HK-2 (cell line): ENCODE measurements around the gene NRXN2.
"Not testable (repeated sequence)": the region's sequence is repeated elsewhere in the genome, so short reads cannot be mapped to it uniquely, and the experiment has no call there.

Experiments
- DNase-seq: peaks from one replicate; pipeline ENCODE4 v3.0.0-alpha.2; 2018; ENCODE audit not compliant: unreplicated experiment

The NRXN2 gene

GRCh38 chr11:64701956-64702355, 21.0 kb downstream of the NRXN2 start:
- not testable (repeated sequence) for DNase-seq

- no peak for DNase-seq
These were observed 24.6 kb downstream of the NRXN2 start for GRCh38 chr11:64698427-64698826.

GRCh38 chr11:64697663-64698375, 25.2 kb downstream of the NRXN2 start:
- DNase-seq: no peak

GRCh38 chr11:64696045-64696444, 27.0 kb downstream of the NRXN2 start:
- no peak for DNase-seq

- DNase-seq: no peak
These were observed 27.4 kb downstream of the NRXN2 start for GRCh38 chr11:64695548-64695947.

GRCh38 chr11:64694821-64695365, 28.1 kb downstream of the NRXN2 start:
- DNase-seq: peak; percentile 27

GRCh38 chr11:64694026-64694755, 28.8 kb downstream of the NRXN2 start:
- no peak for DNase-seq

- DNase-seq: no peak
These were observed 30.1 kb downstream of the NRXN2 start for GRCh38 chr11:64692764-64693331.

- no peak for DNase-seq
These were observed 31.5 kb downstream of the NRXN2 start for GRCh38 chr11:64691543-64691942.

GRCh38 chr11:64690235-64690634, 32.8 kb downstream of the NRXN2 start:
- no peak for DNase-seq

- DNase-seq: peak; percentile 73
These were observed 34.4 kb downstream of the NRXN2 start for GRCh38 chr11:64688534-64688982.

GRCh38 chr11:64687643-64688533, 35.1 kb downstream of the NRXN2 start:
- DNase-seq: no peak

GRCh38 chr11:64687204-64687603, 35.8 kb downstream of the NRXN2 start:
- DNase-seq: no peak

- no peak for DNase-seq
These were observed 36.4 kb downstream of the NRXN2 start for GRCh38 chr11:64686466-64687170.

- DNase-seq: no peak
These were observed 37.5 kb downstream of the NRXN2 start for GRCh38 chr11:64685536-64685935.

- no peak for DNase-seq
These were observed 38.6 kb downstream of the NRXN2 start for GRCh38 chr11:64684357-64684756.

GRCh38 chr11:64681171-64681570, 41.8 kb downstream of the NRXN2 start:
- DNase-seq: no peak

GRCh38 chr11:64679846-64680245, 43.2 kb downstream of the NRXN2 start:
- no peak for DNase-seq

- no peak for DNase-seq
These were observed 45.5 kb downstream of the NRXN2 start for GRCh38 chr11:64677441-64678023.

- DNase-seq: no peak
These were observed 46.8 kb downstream of the NRXN2 start for GRCh38 chr11:64676261-64676615.
